Ectodermal cell (in vitro differentiated cells): ENCODE data around the gene FKRP.
A peak's percentile ranks its signal among the peaks of the same experiment; 100 is the strongest.

Experiments
- H3K27ac ChIP-seq: 2 replicates; pipeline ENCODE4 v1.7.0; 2013; ENCODE audit warnings: mild to moderate bottlenecking, low read depth, low read length; ENCODE audit not compliant: insufficient read depth, poor library complexity, severe bottlenecking
- H3K27me3 ChIP-seq: 2 replicates; pipeline ENCODE4 v1.7.0; 2013; ENCODE audit warnings: mild to moderate bottlenecking, low read length; ENCODE audit not compliant: insufficient read depth, control insufficient read depth, poor library complexity, severe bottlenecking
- H3K36me3 ChIP-seq: one replicate; pipeline ENCODE4 v1.7.0; 2013; ENCODE audit warnings: low read length; ENCODE audit not compliant: control insufficient read depth, insufficient read depth
- H3K4me1 ChIP-seq: one replicate; pipeline ENCODE4 v1.7.0; 2013; ENCODE audit warnings: low read length; ENCODE audit not compliant: control insufficient read depth, insufficient read depth
- H3K4me3 ChIP-seq: 2 replicates; pipeline ENCODE4 v1.7.0; 2013; ENCODE audit warnings: low read depth, low read length, control low read depth; ENCODE audit not compliant: insufficient read depth
- H3K9me3 ChIP-seq: 2 replicates; pipeline ENCODE4 v1.7.0; 2013; ENCODE audit warnings: mild to moderate bottlenecking, low read length, moderate library complexity; ENCODE audit not compliant: control insufficient read depth
- WGBS, 2 experiments: methylation state at CpG; one replicate each; pipeline ENCODE4 v1.1.7; 2013; ENCODE audit warnings: missing lambda C conversion rate in 2 of 2; 5-methylcytosine and 5-hydroxymethylcytosine counted together

Gene FKRP

DNA sequence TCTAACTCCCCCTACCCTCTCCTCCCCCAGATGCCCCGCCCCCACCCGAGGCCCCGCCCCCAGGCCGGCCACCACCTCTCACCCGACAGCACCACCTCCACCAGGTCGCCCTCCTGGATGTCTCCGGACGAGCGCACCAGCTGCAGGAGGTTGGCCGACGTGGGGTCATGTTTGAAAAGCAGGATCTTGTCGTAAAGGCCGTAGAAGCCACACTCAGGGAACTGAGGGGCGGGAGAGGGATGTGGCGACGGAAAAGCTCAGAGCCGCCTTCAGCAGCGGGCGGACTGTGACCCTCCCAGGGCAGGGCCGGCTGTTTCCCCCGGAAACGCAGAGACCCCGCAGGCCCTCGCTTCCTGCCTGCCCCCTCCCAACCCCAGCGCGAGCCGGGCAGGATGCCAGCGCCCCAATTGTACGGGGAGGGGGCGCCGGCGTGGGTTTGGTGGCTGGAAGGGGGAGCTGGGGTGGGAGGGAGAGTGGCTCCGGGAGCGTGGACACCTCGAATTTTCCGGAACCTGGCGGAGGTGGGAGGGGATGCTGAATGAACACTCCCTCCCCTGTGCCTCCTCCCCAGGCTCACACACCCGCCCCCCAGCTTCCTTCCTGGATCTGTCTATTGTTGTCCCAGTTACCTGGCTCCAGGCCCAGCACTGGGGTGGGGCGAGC lies 31.9 kb upstream of the FKRP start:
- peaks cover 14% of the 10 kb centered on the region for H3K4me1 ChIP-seq
- H3K27me3 ChIP-seq: no peaks in the 10 kb centered on the region
- 1 to 2% methylated on average over 33 to 36 of the region's 39 CpGs for WGBS, 2 experiments
- H3K9me3 ChIP-seq: no peaks in the 10 kb centered on the region
- peaks cover 4% of the 10 kb centered on the region for H3K36me3 ChIP-seq
- H3K27ac ChIP-seq: no peak overlapping the region
- peak overlapping the region; percentile 61 for H3K4me3 ChIP-seq

DNA sequence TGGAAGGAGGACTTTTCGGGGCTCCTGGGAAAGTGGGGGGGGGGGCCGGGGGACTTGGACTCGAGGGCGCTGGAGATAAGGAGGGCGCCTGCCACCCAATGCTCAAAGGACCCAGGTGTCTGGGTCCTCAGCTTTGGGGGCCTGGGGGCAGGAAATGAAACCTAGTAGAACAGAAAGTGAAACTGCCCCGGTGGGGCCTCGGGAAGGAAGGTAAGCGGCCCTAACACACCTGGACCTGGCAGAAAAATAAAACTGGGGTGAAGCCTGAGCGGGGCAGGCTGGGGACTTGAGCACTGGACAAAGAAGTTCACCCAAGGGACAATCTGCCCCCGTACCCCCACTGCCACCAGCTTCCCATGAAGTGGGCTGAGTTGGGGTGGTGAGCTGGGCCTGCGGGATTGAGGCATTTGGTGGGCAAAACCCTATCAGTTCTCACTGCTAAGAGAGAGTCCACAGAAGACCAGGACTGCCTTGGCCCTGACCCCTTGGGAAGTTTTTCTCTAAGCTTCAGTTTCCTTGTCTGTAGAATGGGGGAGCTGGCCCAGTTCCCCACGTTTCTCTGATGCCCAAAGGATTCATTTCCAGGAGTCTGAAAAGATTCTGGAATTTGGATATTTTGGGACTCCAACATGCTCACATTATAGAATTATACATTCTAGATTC lies 31.3 kb upstream of the FKRP start:
- H3K27ac ChIP-seq: no peak overlapping the region
- H3K4me3 ChIP-seq: peak overlapping the region; percentile 61
- H3K4me1 ChIP-seq: peaks cover 14% of the 10 kb centered on the region
- no peaks in the 10 kb centered on the region for H3K27me3 ChIP-seq
- H3K36me3 ChIP-seq: peaks cover 2% of the 10 kb centered on the region
- 21 to 26% methylated on average over 12 of the region's 12 CpGs for WGBS, 2 experiments
- no peaks in the 10 kb centered on the region for H3K9me3 ChIP-seq

DNA sequence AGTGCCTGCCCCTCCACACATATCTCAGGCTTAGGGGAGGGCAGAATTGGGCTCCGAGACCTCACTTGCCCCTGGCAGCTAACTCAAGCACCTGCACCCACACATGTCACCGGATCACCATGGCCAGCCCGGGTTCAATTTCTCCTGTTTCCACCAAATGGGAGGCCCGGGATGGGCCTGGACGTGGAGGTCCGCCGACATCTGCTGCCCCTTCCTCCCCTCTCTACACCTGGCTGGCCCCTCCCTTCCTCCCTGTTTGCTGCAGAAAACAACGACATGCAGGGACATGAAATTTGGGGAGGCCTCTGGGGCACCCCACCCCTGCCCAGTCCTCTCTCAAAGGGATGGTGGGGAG lies 30.3 kb upstream of the FKRP start:
- Histone ChIP-seq H3K27me3 (no peaks in the 10 kb centered on the region), H3K36me3 (no peaks in the 10 kb centered on the region), H3K4me1 (peaks cover 14% of the 10 kb centered on the region), H3K4me3 (peak overlapping the region; percentile 82), H3K27ac (no peak overlapping the region), H3K9me3 (no peaks in the 10 kb centered on the region)
- 13 to 14% methylated on average over 8 of the region's 8 CpGs for WGBS, 2 experiments

DNA sequence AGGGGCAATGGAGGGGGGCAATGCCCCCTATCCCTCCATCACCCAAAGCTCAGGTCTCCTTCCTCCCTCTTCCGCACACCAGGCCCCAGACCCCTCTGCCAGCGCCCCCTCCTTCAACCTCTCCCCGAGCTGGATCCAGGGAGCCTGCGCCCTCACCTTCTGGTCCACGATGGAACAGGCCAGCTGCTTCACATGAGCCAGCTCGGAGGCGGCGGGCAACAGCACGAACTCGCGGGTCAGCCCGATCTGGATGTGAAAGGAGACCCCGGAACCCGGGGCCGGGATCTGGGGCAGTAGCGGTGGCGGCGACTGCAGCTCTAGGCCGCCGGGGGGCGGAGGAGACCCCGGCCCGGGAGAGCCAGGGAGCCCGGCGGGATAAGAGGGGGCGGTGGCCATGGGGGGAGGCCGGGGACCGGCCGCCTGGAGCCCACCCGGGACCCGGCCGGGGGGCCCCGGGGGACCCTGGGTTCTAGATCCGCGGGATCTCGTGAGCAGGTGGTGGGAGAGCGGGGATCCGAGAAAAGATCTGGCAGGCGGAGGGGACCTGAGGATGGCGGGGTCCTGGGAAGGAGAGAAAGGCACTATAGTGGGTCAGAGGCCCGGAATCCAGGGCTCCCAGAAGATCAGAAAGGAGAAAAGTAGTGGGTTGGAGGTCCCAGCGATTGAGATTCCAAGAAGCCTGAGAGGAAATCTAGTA lies 29.7 kb upstream of the FKRP start:
- Histone ChIP-seq H3K36me3 (peaks cover 2% of the 10 kb centered on the region), H3K27ac (peak overlapping the region; percentile 63), H3K4me3 (peak overlapping the region; percentile 82), H3K9me3 (no peaks in the 10 kb centered on the region), H3K4me1 (peaks cover 14% of the 10 kb centered on the region), H3K27me3 (no peaks in the 10 kb centered on the region)
- 1% methylated on average over 42 of the region's 42 CpGs for WGBS, 2 experiments

DNA sequence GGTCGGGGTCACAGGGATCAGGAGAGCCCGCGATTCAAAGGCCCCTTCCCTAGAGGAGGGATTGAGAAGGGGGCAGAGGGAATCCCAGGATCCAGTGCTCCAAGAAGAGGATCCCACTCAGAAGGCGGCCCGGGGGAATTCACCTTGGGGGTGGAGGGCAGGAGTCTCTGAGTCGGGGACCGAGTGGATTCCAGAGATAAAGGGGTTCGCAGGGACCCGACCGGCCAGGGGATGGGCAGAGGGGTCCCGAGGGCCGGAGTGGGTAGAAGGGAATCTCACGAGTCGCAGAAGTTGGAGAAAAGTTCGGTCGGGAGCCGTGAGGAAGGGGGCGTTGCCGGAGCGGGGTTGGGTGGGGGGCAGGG lies 29.2 kb upstream of the FKRP start:
- Histone ChIP-seq H3K4me3 (peak overlapping the region; percentile 82), H3K27me3 (no peaks in the 10 kb centered on the region), H3K27ac (peak overlapping the region; percentile 63), H3K9me3 (no peaks in the 10 kb centered on the region), H3K4me1 (peaks cover 14% of the 10 kb centered on the region), H3K36me3 (peaks cover 8% of the 10 kb centered on the region)
- 0% methylated on average over 20 of the region's 20 CpGs for WGBS, 2 experiments

DNA sequence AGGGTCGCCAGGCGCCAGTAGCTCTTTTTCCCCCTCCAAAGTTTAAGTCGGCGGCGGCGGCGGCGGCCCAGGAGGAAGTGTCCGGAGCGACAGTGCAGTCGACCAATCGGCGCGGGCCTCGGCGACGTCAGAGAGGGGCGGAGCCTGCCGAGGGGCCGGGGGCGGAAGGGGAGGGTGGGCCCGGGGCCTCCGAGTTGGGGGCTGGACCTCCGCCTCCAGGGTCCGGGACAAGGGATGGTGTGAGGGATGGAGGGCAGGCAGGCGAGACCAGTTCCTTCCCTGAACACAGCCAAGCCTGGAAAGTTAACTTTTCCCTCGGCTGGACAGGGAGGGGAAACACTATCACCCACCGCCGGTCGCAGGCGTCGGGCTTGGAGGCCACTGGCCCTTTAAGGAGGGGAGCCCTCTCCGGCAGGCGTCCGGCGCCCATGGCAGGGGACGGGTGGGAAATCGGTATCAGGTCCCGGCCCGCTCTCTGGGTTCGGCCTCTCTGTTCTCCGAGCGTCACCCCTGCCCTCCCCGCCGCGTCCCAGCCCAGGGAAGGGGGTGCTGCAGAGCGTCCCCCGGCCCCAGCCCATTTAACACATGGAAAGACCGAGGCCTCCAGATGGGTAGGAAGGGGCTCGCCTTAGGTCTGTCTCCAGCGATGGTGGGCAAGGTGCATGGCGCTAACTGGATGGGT lies 28.7 kb upstream of the FKRP start, which contains the start of gene PRKD2:
Gene PRKD2, minus strand, starts transcription at position 81 of the 682 bp plus-strand sequence. CDS start 744 bp downstream, outside the sequence.
- 4% methylated on average over 52 of the region's 52 CpGs for WGBS, 2 experiments
- Histone ChIP-seq H3K27ac (peak within 1 kb of the TSS; percentile 63), H3K36me3 (peaks cover 11% of the 10 kb centered on the region), H3K9me3 (no peaks in the 10 kb centered on the region), H3K4me3 (peak within 1 kb of the TSS; percentile 82), H3K4me1 (peaks cover 14% of the 10 kb centered on the region), H3K27me3 (no peaks in the 10 kb centered on the region)

DNA sequence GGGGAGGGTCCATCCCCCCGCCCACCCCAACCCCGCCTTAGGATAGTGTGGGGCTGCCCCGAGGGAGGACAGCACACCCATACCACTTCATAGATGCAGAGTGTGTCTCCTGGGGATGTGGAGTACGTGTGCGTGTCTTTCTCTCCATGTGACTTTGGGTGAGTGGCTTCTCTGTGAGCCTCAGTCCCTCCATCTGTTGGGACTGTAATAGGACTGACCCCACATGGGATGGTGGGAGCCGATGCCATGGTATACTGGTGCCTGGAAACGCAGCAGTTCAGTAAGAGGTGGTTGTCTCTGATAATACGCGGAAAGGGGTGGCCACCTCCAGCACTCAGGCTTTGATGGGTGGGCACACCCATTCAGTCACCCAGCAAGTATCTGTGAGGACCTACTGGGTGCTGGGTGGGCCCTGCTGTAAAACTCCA lies 28.1 kb upstream of the FKRP start:
- no peaks in the 10 kb centered on the region for H3K27me3 ChIP-seq
- H3K9me3 ChIP-seq: no peaks in the 10 kb centered on the region
- no peak overlapping the region for H3K27ac ChIP-seq
- peak overlapping the region; percentile 82 for H3K4me3 ChIP-seq
- peaks cover 12% of the 10 kb centered on the region for H3K36me3 ChIP-seq
- 63 to 68% methylated on average over 6 to 9 of the region's 9 CpGs for WGBS, 2 experiments
- H3K4me1 ChIP-seq: peaks cover 14% of the 10 kb centered on the region

DNA sequence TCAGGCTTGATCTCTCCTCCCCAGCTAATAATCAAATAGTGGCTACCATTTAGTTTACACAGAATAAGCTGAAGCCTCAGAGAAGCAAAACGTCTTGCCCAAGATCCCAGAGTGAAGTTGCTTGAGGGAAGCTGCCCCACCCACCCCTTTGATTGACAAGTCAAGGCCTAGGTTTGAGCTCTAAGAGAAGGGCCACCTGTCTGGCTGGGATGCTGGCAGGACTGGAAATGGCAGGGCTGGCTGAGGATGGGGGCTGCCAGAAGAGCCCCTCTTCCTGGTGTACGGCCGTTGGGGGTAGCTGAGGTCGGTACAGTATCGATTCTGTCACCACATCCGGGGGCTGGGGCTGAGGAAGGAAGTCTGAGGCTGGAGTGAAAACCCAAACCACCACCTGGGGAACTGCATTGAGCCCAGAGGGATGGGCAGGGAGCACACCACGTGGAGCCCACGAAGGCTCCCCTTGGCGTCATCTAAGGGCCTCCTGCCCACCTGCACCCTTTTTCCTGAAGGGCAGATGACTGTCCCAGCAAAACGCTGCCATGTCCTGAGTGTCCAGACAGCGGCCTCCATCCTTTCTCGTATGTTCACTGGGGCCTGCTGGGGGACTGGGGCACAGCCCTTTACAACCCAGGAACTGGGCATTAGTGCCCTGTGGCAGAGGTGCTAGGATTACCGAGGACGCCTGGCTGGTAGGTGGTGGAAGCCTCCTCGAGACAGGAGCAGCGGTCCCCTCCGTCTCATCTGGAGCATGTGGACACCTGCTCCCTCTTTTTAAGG lies 27.5 kb upstream of the FKRP start:
- peaks cover 18% of the 10 kb centered on the region for H3K36me3 ChIP-seq
- H3K4me1 ChIP-seq: peaks cover 14% of the 10 kb centered on the region
- H3K4me3 ChIP-seq: no peak overlapping the region
- H3K9me3 ChIP-seq: no peaks in the 10 kb centered on the region
- WGBS, 2 experiments: 81 to 82% methylated on average over 17 of the region's 17 CpGs
- H3K27me3 ChIP-seq: no peaks in the 10 kb centered on the region
- H3K27ac ChIP-seq: no peak overlapping the region

DNA sequence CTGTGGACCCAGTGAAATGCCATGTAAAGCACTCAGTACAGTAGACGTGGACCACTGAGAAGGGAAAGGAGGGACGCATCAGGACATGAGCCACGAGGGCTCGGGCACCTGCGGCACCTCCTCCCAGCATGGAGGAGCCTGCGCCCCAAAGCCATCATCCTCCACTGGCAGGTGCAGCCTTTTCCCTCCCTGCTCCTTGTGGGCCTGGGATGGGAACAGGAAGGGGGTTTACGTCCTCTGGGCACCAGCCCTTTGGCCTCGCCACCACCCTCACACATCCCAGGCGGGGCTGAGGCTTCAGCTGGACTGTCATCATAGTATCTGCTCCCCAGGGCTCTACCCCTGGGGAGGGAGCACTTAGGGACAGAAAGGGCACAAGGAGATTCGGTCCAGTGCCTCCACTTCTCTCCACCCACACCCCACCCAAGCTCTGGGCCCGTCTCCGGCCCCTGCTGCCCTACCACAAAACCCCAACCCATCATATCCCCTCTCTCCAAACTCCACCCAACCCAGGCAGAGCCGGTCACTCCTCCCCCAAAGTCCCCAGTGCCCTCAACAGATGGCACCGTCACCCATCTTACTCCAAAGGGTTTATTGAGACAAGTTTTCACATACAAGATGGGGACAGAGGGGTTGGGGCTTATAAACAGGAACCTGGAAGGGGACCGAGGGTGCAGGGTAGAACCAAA lies 26.8 kb upstream of the FKRP start:
- no peak overlapping the region for H3K4me3 ChIP-seq
- H3K27me3 ChIP-seq: no peaks in the 10 kb centered on the region
- peaks cover 14% of the 10 kb centered on the region for H3K4me1 ChIP-seq
- 90% methylated on average over 15 of the region's 15 CpGs for WGBS, 2 experiments
- H3K36me3 ChIP-seq: peaks cover 26% of the 10 kb centered on the region
- no peaks in the 10 kb centered on the region for H3K9me3 ChIP-seq
- no peak overlapping the region for H3K27ac ChIP-seq
